PC-9 (cell line): ENCODE data around the gene GHRH.

Source experiments
- EZH2 ChIP-seq: fragments of 200-600 bp; sonication (generic); IDR thresholded peaks from 2 replicates; pipeline ENCODE4 v1.8.0; 2017; ENCODE audit warnings: antibody characterized with exemption, low read depth
- TF ChIP-seq, protein P1 (sequence below): fragments of 200-600 bp; sonication (generic); conservative IDR thresholded peaks from 2 replicates; pipeline ENCODE4 v1.6.1; 2017; ENCODE audit warnings: mixed run types, antibody characterized with exemption, mild to moderate bottlenecking, moderate library complexity

GRCh38 chr20:37201827-37202162 lies 59.8 kb downstream of the GHRH start:
- TF ChIP-seq, protein P1, sequence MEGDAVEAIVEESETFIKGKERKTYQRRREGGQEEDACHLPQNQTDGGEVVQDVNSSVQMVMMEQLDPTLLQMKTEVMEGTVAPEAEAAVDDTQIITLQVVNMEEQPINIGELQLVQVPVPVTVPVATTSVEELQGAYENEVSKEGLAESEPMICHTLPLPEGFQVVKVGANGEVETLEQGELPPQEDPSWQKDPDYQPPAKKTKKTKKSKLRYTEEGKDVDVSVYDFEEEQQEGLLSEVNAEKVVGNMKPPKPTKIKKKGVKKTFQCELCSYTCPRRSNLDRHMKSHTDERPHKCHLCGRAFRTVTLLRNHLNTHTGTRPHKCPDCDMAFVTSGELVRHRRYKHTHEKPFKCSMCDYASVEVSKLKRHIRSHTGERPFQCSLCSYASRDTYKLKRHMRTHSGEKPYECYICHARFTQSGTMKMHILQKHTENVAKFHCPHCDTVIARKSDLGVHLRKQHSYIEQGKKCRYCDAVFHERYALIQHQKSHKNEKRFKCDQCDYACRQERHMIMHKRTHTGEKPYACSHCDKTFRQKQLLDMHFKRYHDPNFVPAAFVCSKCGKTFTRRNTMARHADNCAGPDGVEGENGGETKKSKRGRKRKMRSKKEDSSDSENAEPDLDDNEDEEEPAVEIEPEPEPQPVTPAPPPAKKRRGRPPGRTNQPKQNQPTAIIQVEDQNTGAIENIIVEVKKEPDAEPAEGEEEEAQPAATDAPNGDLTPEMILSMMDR = no peak
- no peak for TF ChIP-seq EZH2
